Keratinocyte (primary cell): ENCODE data around the gene ALCAM.

Experiments used
- EZH2 ChIP-seq: IDR thresholded peaks from one replicate; pipeline ENCODE4 v1.6.1; 2012; ENCODE audit warnings: inconsistent platforms, mild to moderate bottlenecking, low read length, moderate library complexity
- TF ChIP-seq, protein P1 (sequence below), 3 experiments: IDR thresholded peaks in 1 of 3; conservative IDR thresholded peaks in 1 of 3; optimal IDR thresholded peaks in 1 of 3; 2 replicates in 2 of 3; 3 replicates in 1 of 3; pipeline versions ENCODE3 to v1.5.1; 2011; ENCODE audit warnings: low read length in 3 of 3, mild to moderate bottlenecking in 3 of 3, moderate library complexity in 2 of 3, control low read depth in 1 of 3, inconsistent platforms in 1 of 3; ENCODE audit not compliant: insufficient read depth in 2 of 3; ENCODE audit errors: extremely low read depth in 1 of 3

DNA sequence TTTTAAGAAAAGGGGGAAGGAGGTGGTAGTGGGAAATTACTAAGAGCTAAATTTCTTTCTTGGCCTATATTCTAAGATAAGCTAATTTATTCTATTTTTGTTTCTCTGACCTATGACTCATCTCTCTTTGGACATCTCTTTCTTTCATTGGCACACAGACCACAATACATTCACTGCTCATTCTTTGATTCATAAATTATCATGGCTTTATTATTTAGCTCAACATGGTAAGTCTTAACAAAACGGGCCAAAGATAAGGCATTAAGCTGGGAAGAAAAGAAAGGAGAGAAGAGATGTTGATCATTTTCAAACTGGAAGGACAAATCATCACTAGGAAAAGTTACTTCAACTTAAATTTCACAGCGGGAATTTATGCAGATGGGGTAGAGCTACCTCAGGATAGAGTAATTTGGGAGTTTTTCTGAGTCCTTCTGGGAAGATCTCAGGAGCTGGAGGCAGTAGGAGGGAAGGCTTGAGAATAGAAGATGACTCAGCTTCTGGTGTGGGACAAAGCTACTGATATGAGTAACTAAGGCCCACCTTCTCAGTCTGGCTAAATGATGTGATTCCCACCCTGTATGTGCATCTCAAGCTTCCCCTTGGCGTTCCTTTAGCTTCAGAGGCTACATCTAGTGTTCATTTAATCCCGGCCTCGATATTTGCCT lies 7.5 kb upstream of the ALCAM start:
- no peak for TF ChIP-seq EZH2
- TF ChIP-seq, protein P1, sequence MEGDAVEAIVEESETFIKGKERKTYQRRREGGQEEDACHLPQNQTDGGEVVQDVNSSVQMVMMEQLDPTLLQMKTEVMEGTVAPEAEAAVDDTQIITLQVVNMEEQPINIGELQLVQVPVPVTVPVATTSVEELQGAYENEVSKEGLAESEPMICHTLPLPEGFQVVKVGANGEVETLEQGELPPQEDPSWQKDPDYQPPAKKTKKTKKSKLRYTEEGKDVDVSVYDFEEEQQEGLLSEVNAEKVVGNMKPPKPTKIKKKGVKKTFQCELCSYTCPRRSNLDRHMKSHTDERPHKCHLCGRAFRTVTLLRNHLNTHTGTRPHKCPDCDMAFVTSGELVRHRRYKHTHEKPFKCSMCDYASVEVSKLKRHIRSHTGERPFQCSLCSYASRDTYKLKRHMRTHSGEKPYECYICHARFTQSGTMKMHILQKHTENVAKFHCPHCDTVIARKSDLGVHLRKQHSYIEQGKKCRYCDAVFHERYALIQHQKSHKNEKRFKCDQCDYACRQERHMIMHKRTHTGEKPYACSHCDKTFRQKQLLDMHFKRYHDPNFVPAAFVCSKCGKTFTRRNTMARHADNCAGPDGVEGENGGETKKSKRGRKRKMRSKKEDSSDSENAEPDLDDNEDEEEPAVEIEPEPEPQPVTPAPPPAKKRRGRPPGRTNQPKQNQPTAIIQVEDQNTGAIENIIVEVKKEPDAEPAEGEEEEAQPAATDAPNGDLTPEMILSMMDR (optimal IDR thresholded peaks at IDR 0.05 in 1 of 3, IDR thresholded peaks at IDR 0.05 in 1 of 3, conservative IDR thresholded peaks at IDR 0.05 in 1 of 3; ENCODE audit: extremely low read depth in 1 of 3, insufficient read depth in 2 of 3, low read length in 3 of 3) = no peak
